ENCODE results near the gene CERS6.
"Not testable (repeated sequence)": the region's sequence is repeated elsewhere in the genome, so short reads cannot be mapped to it uniquely, and the experiment has no call there.

The CERS6 gene, protein sequence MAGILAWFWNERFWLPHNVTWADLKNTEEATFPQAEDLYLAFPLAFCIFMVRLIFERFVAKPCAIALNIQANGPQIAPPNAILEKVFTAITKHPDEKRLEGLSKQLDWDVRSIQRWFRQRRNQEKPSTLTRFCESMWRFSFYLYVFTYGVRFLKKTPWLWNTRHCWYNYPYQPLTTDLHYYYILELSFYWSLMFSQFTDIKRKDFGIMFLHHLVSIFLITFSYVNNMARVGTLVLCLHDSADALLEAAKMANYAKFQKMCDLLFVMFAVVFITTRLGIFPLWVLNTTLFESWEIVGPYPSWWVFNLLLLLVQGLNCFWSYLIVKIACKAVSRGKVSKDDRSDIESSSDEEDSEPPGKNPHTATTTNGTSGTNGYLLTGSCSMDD
- 7.4 to 24.2 (median 15.5) reads per million in 4 experiments for total RNA-seq

DNA sequence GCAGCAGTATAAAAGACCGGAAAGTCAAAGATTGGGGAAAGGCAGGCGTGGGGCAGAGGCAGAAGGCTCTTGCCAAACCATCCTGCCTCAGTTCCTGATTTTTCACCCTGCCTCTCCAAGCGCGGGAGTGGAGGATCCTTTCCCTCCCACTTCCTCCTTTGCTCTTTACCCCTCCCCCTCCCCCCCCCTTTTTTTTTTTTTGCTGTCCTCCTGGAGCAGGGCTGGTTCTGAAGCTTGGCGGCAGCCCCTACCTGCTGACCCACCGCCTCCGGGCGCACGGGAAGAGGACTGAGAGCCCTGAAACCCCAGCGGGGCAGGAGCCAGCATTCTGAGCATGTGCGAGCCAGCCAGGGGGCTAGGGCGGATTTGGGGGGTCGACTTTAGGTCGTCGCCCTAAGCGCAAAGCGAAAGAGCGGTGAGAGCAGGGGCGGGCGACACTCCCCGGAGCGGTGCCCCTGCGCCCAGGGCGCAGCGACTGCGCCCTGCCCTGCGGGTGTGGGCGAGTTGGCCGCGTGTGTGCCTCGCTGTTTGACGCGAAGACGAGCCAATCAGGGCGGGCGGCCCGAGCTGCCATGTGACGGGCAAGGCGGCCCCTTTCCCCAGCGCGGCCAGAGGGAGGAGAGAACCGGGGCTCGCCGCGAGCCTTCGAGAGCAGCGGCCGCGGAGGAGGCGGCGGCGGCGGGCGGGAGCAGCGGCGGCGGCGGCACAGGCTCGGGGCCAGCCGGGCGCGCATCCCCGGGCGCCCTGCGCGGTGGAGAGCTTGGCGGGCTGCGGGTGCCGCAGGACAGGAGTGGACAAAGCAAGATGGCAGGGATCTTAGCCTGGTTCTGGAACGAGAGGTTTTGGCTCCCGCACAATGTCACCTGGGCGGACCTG lies at the start of gene CERS6:
CERS6 (plus strand) TSS at position 628 of the 876 bp plus-strand sequence; CDS start at position 805, 177 bp downstream.
- DNase-seq: peak; percentile 66

- DNase-seq: not testable (repeated sequence)
These were observed 43.8 kb upstream of the CERS6 start for GRCh38 chr2:168412301-168412700.

GRCh38 chr2:168413101-168413500 lies 43.0 kb upstream of the CERS6 start:
- not testable (repeated sequence) for DNase-seq

DNA sequence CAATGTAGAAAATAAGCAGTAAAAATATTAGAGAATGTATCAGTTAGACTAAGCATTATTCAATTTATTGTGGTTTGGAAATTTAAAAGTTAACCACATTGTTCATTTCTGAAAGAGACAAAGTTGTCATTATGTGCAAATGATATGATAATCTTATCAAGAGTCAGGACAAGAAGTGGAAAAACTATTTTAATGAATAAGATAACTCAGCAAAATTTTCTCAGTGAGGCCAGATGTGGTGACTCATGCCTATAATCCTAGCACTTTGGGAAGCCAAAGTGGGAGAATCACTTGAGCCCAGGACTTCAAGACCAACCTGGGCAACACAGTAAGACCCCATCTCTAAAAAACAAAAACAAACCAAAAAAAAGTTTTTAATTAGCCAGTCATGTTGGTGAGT lies 39.5 kb upstream of the CERS6 start:
- DNase-seq: no peak

GRCh38 chr2:168422584-168422983 lies 33.5 kb upstream of the CERS6 start:
- DNase-seq: no peak

GRCh38 chr2:168424112-168424951 lies 31.7 kb upstream of the CERS6 start:
- no peak for DNase-seq

- DNase-seq: no peak
These were observed 31.1 kb upstream of the CERS6 start for GRCh38 chr2:168424971-168425370.

DNA sequence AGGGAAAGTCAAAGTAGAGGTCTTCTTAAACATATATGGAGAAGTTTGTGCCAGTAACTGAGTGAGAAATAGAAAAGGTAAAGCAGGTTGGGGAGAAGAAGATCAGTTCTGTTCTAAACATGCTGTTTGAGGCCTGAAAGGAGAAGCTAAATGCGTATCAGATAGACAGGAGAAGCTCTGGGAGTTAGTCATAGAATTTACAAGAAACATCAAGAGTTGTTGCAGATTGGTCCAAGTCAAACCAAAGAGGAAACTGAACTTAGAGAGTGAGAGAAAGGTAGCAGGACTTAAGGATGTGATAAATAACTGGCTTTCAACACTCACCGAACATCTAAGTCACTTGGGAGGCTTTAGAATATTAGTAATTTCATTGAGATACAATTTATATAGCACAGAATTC lies 29.2 kb upstream of the CERS6 start:
- DNase-seq: no peak

DNA sequence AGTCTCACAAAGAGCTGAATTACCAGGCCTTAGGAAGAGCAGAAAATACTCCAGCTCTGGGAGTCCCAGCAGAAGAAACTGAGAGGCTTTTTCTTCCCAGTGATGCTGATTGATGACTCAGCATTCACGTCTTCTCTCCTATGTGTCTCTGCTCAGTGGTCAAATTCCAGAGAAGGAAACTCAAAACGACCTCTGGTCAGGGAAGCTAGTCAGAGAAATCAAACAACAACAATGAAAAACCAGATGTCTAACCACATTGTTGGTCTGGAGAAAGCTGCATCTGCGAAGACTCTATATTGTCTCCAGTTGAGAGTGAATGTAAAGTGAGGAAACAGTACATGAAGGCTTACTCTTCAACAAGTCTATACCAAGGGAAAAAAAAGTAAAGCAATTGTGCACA lies 28.6 kb upstream of the CERS6 start:
- no peak for DNase-seq

GRCh38 chr2:168428431-168428830 lies 27.6 kb upstream of the CERS6 start:
- DNase-seq: no peak

- DNase-seq: no peak
These were observed 26.1 kb upstream of the CERS6 start for GRCh38 chr2:168429988-168430387.

DNA sequence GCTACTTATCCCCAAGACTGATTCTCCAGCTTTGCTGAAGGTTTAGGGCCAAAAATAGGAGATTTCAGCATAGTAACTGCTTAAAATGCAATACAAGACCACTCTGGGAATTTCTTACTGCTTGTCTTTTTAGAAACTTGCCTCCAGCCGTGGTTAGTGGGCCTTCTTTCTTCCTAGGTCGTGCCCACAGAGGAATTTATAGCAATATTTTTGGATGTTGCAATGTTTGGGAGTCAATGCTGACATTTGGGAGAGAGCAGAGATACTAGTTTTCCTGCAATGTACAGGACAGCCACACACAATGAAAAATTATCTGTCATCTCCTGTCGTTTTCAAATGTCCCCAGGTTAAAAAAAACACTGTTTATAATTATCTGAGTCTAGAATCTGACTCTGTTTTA lies 25.6 kb upstream of the CERS6 start:
- DNase-seq: no peak

GRCh38 chr2:168431301-168432024 lies 24.6 kb upstream of the CERS6 start:
- DNase-seq: no peak

GRCh38 chr2:168432100-168432499 lies 24.0 kb upstream of the CERS6 start:
- DNase-seq: no peak

DNA sequence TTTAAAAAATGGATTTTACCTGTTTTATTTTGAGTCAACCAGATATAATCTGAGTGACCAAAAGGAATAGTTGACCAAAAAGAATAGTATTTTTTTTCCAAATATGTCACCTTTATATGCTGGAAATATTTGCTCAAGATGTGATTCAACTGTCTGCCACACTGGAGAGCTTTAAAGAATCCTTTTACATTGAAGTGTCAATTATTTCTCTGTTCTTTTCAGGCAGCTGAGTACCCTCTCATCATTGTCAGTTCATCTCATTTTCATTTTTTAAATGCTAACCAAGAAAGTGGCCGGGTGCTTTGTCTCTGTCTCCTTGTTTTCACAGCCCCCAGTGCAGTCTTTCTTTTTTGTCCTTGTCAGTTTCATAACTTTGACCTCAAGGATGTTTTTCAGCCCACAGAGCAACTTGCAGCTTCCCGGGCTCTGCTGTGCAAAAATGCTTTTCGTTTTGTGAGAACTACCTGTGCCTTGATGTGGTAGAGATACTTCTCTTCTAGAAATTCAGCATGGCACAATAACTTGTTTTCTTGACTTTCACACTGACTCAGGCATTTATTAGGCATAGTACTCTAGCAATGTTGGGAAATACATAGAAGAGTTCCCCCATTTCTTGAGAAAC lies 23.4 kb upstream of the CERS6 start:
- DNase-seq: no peak

DNA sequence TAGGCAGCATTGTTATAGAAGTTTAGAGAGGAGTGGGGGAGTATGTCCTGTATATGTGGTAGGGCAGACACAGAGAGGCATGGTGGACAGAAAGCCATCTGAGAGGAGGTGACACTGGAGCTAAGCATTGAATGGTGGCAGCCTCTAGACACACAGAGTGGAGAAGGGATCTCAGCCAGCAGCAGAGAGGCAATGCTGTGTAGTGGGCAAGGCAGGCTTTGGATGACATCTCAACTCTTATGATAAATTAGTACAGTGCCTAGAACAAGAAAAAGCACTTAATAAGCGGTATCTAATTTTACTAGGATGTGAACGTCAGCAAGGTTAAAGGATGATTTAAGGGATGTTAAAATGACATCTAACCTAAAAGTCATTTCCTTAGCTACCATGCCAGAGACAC lies 22.5 kb upstream of the CERS6 start:
- no peak for DNase-seq

DNA sequence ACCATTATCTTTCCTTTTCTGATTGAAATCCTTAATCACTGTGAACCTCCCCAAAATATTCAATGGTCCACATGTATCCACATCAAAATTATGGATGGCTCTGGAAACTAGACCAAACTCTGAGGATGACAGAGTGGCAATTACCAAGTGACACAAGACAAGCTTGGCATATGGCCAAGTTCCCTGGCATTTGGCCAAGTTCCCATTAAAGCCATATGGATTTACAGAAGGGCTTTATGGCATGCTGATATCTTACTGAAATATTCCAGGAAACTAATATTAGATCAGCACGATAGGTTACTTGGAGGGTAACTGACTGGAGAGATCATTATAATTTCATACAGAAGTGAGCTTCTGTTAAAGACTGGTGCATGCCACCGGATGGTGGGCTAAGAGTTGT lies 21.9 kb upstream of the CERS6 start:
- DNase-seq: peak; percentile 2

GRCh38 chr2:168436840-168437239 lies 19.2 kb upstream of the CERS6 start:
- no peak for DNase-seq

DNA sequence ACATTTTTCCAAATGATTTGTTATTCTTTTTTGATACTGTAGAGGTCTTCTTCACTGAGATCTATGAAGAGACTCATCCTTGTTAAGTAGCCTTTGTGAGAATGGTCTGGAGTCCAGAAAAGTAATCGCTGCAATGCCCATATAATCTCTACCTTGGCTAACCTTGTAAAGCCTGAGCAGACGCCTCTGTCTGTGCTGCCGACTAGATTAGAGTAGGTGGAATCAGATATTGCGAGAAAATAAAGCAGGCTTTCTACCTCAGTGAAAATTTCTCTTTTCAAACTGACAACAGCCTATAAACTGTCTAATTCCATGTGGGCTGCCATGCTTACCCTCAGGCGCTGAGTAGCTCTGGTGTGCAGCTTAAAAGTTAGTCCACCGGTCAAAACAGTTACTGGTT lies 17.5 kb upstream of the CERS6 start:
- DNase-seq: no peak

DNA sequence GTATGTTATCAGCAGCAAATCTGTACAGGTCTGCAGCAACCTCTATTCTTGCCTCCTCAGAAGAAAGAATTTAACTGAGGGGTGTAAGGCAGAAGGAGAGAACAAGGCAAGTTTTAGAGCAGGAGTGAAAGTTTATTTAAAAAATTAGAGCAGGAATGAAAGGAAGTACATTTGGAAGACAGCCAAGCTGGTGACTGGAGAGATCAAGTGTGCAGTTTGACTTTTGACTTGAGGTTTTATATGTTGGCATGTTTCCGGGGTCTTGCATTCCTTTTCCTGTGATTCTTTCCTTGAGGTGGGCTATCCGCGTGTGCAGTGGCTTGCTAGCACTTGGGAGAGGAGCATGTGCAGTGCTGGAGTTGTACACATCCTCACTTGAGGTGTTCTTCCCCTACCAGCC lies 16.5 kb upstream of the CERS6 start:
- DNase-seq: no peak

DNA sequence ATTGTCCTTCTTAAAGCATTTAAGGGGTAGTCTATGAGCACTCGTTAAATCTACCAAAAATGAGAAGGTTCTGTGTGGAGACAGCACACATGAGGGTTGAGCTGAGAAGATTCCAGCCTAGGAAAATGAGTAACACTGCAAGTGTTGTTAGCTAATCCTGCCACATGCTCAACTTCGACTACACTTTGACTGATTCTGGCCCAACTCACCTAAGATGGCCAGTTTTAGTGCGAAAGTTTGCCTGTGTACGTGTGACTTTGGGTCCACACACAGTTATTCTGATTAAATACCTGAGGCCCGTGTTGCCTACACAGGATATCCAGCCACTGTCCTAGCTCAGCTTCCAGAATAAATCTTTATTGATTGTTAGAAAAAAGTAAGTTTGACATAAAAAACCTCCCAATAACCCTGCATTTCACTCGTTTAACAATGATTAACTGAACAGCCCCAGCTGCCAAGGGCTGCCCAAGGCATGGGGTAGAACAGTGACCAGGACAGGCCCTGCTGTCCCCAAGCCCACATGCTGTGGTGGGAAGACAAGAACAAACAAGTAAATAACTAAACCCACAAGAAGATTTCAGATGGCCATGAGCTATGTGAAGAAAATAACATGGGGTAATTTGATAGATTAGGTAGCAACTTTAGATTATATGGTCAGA lies 14.7 kb upstream of the CERS6 start:
- no peak for DNase-seq

Measured in effector CD8-positive, alpha-beta T cell (primary cell).